ENCODE measurements around the gene FAM151A. TPM values are rescaled to one million over a fixed set of nuclear protein-coding genes. Genes with fewer than 3 reads are reported as not detected.

The FAM151A gene
- total and polyA plus RNA-seq, 9 donors: 0.06 TPM; not detected in 8

- WGBS, 3 donors: 69 to 73% (median 72%) methylated on average over 8 of the region's 8 CpGs
- Histone ChIP-seq H3K27me3 (no peaks in the 10 kb centered on the region), H3K4me3 (no peak overlapping the region), H3K4me1 (ENCODE audit: insufficient read depth) (no peaks in the 10 kb centered on the region), H3K27ac (no peak overlapping the region), H3K36me3 (no peaks in the 10 kb centered on the region), H3K9me3 (no peaks in the 10 kb centered on the region)
- intact Hi-C loops (cut with DNase I): no loop called here
- TF ChIP-seq POLR2A (IDR thresholded peaks at IDR 0.05): no peak
- TF ChIP-seq EP300 (IDR thresholded peaks at IDR 0.05): no peak
- no peak for TF ChIP-seq CTCF (IDR thresholded peaks at IDR 0.05)
- peak in 2 of 5 donors; percentile 9 to 14 for DNase-seq
Observed at GRCh38 chr1:54614563-54614962, 8.8 kb downstream of the FAM151A start.

- no peaks in the 10 kb centered on the region for H3K27me3 ChIP-seq
Observed at GRCh38 chr1:54614024-54614423, 9.3 kb downstream of the FAM151A start.

DNA sequence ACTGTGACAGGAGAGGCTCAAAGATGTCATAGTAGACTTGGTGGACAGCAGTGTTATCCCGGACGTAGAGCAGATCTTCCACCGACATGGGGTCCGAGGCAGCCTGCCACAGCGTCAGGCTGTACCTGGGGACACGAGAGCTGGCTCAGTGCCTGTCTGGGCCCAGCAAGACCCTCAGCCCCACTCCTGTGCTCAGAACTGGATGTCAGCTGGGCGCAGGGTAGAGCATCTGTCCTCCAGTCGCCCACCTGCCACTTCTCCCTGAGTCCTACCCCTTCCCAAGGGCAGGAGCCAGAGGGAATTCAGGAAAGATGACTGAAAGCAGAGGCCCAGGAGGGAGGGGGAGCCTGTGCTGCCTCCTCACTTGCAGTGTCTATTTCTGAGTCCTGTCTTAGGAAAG, 11.7 kb downstream of the FAM151A start:
- DNase-seq: peak in 1 of 5 donors; percentile 32
- Histone ChIP-seq H3K9me3 (no peaks in the 10 kb centered on the region), H3K36me3 (no peaks in the 10 kb centered on the region), H3K27me3 (no peaks in the 10 kb centered on the region), H3K4me1 (ENCODE audit: insufficient read depth) (no peaks in the 10 kb centered on the region), H3K4me3 (no peak overlapping the region), H3K27ac (no peak overlapping the region)
- no peak for TF ChIP-seq EP300 (IDR thresholded peaks at IDR 0.05)
- no peak for TF ChIP-seq POLR2A (IDR thresholded peaks at IDR 0.05)
- no peak for TF ChIP-seq CTCF (IDR thresholded peaks at IDR 0.05)
- 88 to 92% (median 91%) methylated on average over 8 of the region's 8 CpGs for WGBS, 3 donors
- intact Hi-C loops (cut with DNase I): no loop called here

More at GRCh38 chr1:54614024-54614423, 9.3 kb downstream of the FAM151A start:
- WGBS, 3 donors: 76 to 82% (median 78%) methylated on average over 2 of the region's 2 CpGs
- H3K9me3 ChIP-seq: no peaks in the 10 kb centered on the region
- intact Hi-C loops (cut with DNase I): no loop called here
- H3K36me3 ChIP-seq: no peaks in the 10 kb centered on the region
- no peak for TF ChIP-seq EP300 (IDR thresholded peaks at IDR 0.05)
- TF ChIP-seq CTCF (IDR thresholded peaks at IDR 0.05): no peak
- no peak for TF ChIP-seq POLR2A (IDR thresholded peaks at IDR 0.05)
- H3K4me3 ChIP-seq: no peak overlapping the region
- H3K27ac ChIP-seq: no peak overlapping the region
- no peaks in the 10 kb centered on the region for H3K4me1 ChIP-seq (ENCODE audit: insufficient read depth)
- no peak for DNase-seq

DNA sequence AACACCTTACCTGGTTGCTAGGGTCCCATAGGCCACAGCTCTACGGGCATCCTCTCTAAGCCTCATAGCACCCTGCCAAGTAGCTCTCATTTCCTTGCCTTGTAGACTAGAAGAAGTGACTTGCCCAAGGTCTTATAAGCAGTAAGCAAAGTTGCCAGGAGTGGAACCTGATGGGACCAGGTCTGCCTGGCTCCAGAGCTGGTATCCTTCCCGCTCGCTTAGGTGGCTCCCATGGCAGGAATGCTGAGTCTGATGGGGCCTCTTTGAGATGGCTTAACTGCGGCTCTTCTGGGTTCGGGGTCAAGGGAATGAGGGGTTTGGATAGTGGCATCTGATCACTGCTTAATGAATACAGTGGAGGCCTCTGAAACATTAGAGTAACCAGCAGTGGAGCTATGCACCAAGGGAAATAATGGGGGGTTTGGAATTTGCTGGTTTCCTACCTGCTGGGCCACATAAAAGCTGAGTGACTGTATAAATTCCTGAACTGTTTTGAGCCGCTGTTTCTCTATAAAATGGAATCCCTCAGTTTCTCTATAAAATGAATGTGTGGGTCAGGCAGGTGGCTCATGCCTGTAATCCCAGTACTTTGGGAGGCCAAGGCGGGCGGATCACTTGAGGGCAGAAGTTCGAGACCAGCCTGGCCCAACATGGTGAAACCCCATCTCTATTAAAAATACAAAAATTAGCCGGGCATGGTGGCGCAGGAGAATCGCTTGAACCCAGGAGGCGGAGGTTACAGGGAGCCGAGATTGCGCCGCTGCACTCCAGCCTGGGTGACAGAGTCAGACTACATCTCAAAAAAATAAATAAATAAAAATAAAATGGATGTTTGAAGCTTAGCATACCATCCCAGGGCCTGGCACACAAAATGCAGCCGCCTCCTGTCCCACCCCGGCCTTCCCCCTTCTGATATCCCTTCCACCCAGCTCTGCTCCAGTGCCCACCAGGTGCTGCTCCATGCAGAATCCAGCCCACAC, 12.4 kb downstream of the FAM151A start:
- DNase-seq: peak in 1 of 5 donors; percentile 7
- TF ChIP-seq CTCF (IDR thresholded peaks at IDR 0.05) (no peak), EP300 (IDR thresholded peaks at IDR 0.05) (no peak)
- Histone ChIP-seq H3K36me3 (no peaks in the 10 kb centered on the region), H3K4me3 (no peak overlapping the region), H3K27ac (no peak overlapping the region), H3K27me3 (no peaks in the 10 kb centered on the region), H3K9me3 (no peaks in the 10 kb centered on the region), H3K4me1 (ENCODE audit: insufficient read depth) (no peaks in the 10 kb centered on the region)
- 95 to 97% (median 96%) methylated on average over 18 of the region's 18 CpGs for WGBS, 3 donors
- intact Hi-C loops (cut with DNase I): no loop called here
